Thyroid gland (tissue), 4 donors: ENCODE data around the gene ACP7. TPM values are rescaled to one million over a fixed set of nuclear protein-coding genes. Genes with fewer than 3 reads are reported as not detected.
A peak's percentile ranks its signal among the peaks of the same experiment; 100 is the strongest.

Source experiments
- DNase-seq, 2 donors: peaks; one replicate each; pipeline ENCODE4 v3.0.0-alpha.2; 2019
- H3K27ac ChIP-seq, 3 donors: fragments of 200-600 bp; sonication (generic); 1 replicate in 2 of 3; 2 replicates in 1 of 3; pipeline ENCODE4 v1.5.1; 2016 to 2019; ENCODE audit warnings: mild to moderate bottlenecking in 1 of 3, moderate library complexity in 1 of 3
- H3K27me3 ChIP-seq: fragments of 200-600 bp; sonication (generic); one replicate; pipeline ENCODE4 v1.5.1; 2019
- H3K36me3 ChIP-seq, 2 donors: fragments of 200-600 bp; sonication (generic); one replicate each; pipeline ENCODE4 v1.5.1; 2016 to 2019
- H3K4me1 ChIP-seq, 2 donors: fragments of 200-600 bp; sonication (generic); one replicate each; pipeline ENCODE4 v1.5.1; 2017 to 2019
- H3K4me3 ChIP-seq, 3 donors: fragments of 200-600 bp; sonication (generic); replicated peaks in 1 of 3; 1 replicate in 2 of 3; 2 replicates in 1 of 3; pipeline ENCODE4 v1.5.1; 2016; ENCODE audit warnings: mild to moderate bottlenecking in 1 of 3
- H3K9me3 ChIP-seq: fragments of 200-600 bp; sonication (generic); one replicate; pipeline ENCODE4 v1.5.1; 2017
- POLR2A ChIP-seq, 2 donors: fragments of 450-650 bp; IDR thresholded peaks; one replicate each; pipeline ENCODE4 v1.6.1; 2017; ENCODE audit warnings: antibody characterized with exemption in 2 of 2, mild to moderate bottlenecking in 2 of 2, moderate library complexity in 1 of 2
- WGBS, 2 donors: methylation state at CpG; one replicate each; pipeline ENCODE4 v1.1.5; 2017; 5-methylcytosine and 5-hydroxymethylcytosine counted together
- intact Hi-C: fragments of 100-400 bp; cut with DNase I; formaldehyde crosslinking; loops from one replicate; pipeline ENCODE4 v1.15.1; 2023
- total RNA-seq, 4 donors: library from RNA; depleted of rRNA; stranded (reverse); fragments of >200 nt; gene quantifications; one replicate each; pipeline ENCODE4 v1.2.3, GENCODE V29; 2016
- TF ChIP-seq, protein P1 (sequence below), 6 experiments: fragments of 200-600 bp in 3 of 6; fragments of 450-650 bp in 3 of 6; sonication (generic) in 3 of 6; IDR thresholded peaks; one replicate each; pipeline ENCODE4 v1.5.1; 2016 to 2019; ENCODE audit warnings: antibody characterized with exemption in 6 of 6, mild to moderate bottlenecking in 2 of 6, inconsistent platforms in 1 of 6, moderate library complexity in 1 of 6

The ACP7 gene
- total RNA-seq, 4 donors from 2014 or later, result 0.22 TPM; not detected in 3

GRCh38 chr19:39122934-39123731, 39.0 kb downstream of the ACP7 start:
- Histone ChIP-seq H3K27me3 (no peaks in the 10 kb centered on the region), H3K4me3 (no peak overlapping the region), H3K36me3 (no peaks in the 10 kb centered on the region), H3K4me1 (peaks cover 14 to 24% of the 10 kb centered on the region in 2 donors), H3K27ac (no peak overlapping the region), H3K9me3 (no peaks in the 10 kb centered on the region)
- TF ChIP-seq POLR2A (IDR thresholded peaks at IDR 0.05), result no peak
- TF ChIP-seq, protein P1, sequence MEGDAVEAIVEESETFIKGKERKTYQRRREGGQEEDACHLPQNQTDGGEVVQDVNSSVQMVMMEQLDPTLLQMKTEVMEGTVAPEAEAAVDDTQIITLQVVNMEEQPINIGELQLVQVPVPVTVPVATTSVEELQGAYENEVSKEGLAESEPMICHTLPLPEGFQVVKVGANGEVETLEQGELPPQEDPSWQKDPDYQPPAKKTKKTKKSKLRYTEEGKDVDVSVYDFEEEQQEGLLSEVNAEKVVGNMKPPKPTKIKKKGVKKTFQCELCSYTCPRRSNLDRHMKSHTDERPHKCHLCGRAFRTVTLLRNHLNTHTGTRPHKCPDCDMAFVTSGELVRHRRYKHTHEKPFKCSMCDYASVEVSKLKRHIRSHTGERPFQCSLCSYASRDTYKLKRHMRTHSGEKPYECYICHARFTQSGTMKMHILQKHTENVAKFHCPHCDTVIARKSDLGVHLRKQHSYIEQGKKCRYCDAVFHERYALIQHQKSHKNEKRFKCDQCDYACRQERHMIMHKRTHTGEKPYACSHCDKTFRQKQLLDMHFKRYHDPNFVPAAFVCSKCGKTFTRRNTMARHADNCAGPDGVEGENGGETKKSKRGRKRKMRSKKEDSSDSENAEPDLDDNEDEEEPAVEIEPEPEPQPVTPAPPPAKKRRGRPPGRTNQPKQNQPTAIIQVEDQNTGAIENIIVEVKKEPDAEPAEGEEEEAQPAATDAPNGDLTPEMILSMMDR (IDR thresholded peaks at IDR 0.05), result no peak
- intact Hi-C loops, result no loop called here
- 80 to 81% methylated on average over 18 of the region's 18 CpGs for WGBS, 2 donors
- no peak for DNase-seq

GRCh38 chr19:39124136-39124764, 40.1 kb downstream of the ACP7 start:
- Histone ChIP-seq H3K4me1 (peaks cover 24 to 35% of the 10 kb centered on the region in 2 donors), H3K27me3 (no peaks in the 10 kb centered on the region), H3K27ac (no peak overlapping the region), H3K36me3 (no peaks in the 10 kb centered on the region), H3K4me3 (no peak overlapping the region), H3K9me3 (no peaks in the 10 kb centered on the region)
- 77 to 82% methylated on average over 7 of the region's 7 CpGs for WGBS, 2 donors
- no peak for DNase-seq
- TF ChIP-seq, protein P1 (IDR thresholded peaks at IDR 0.05), result no peak
- no peak for TF ChIP-seq POLR2A (IDR thresholded peaks at IDR 0.05)
- intact Hi-C loops, result no loop called here

GRCh38 chr19:39125199-39125553, 41.0 kb downstream of the ACP7 start:
- peak overlapping the region; percentile 55 to 77 (median 71) for H3K27ac ChIP-seq
- no peaks in the 10 kb centered on the region for H3K36me3 ChIP-seq
- DNase-seq, result no peak
- WGBS, 2 donors, result 29 to 32% methylated on average over 7 of the region's 7 CpGs
- intact Hi-C loops, result loop anchor here (5.0 kb wide), 2 partner anchors 47 to 62 kb away; no protein-coding TSS in a partner anchor
- H3K27me3 ChIP-seq, result no peaks in the 10 kb centered on the region
- H3K4me3 ChIP-seq, result peak overlapping the region in 1 of 3 donors; percentile 82
- peaks cover 28 to 41% of the 10 kb centered on the region in 2 donors for H3K4me1 ChIP-seq
- no peak for TF ChIP-seq POLR2A (IDR thresholded peaks at IDR 0.05)
- TF ChIP-seq, protein P1 (IDR thresholded peaks at IDR 0.05), result no peak
- H3K9me3 ChIP-seq, result no peaks in the 10 kb centered on the region

- peak; percentile 99 for DNase-seq
- TF ChIP-seq, protein P1 (IDR thresholded peaks at IDR 0.05), result no peak
- peak in 1 of 2 donors; percentile 84 for TF ChIP-seq POLR2A (IDR thresholded peaks at IDR 0.05)
- H3K9me3 ChIP-seq, result no peaks in the 10 kb centered on the region
- peak within 1 kb of the TSS; percentile 55 to 82 (median 71) for H3K27ac ChIP-seq
- H3K4me1 ChIP-seq, result peaks cover 32 to 46% of the 10 kb centered on the region in 2 donors
- intact Hi-C loops, result loop anchor here (5.0 kb wide), 2 partner anchors 47 to 62 kb away; no protein-coding TSS in a partner anchor
- WGBS, 2 donors, result 0 to 1% methylated on average over 54 to 64 of the region's 64 CpGs
- H3K4me3 ChIP-seq, result peak within 1 kb of the TSS; percentile 22 to 82 (median 32)
- no peaks in the 10 kb centered on the region for H3K27me3 ChIP-seq
- H3K36me3 ChIP-seq, result no peaks in the 10 kb centered on the region
Measured at GRCh38 chr19:39125554-39126311, 41.6 kb downstream of the ACP7 start, which contains the start of gene PAK4. Gene PAK4 (plus strand): TSS chr19:39125786. CDS start chr19:39169554, 43,768 bp downstream.
